DND-41 (cell line): ENCODE measurements around the gene NOVA1.

Experiments used
- ATAC-seq: fragments of 200-7000 bp; cut with Tn5 transposase; 3 replicates; pipeline ENCODE4 v1.9.1; 2021; ENCODE audit warnings: low read depth; ENCODE audit not compliant: insufficient read depth
- DNase-seq: peaks from one replicate; pipeline ENCODE4 v3.0.0-alpha.2; 2020
- H2AFZ ChIP-seq: 2 replicates; pipeline ENCODE4 v1.6.0; 2012; ENCODE audit warnings: low read depth, low read length
- H3K27ac ChIP-seq: 2 replicates; pipeline ENCODE4 v1.5.1; 2012; ENCODE audit warnings: low read length, inconsistent platforms
- H3K27me3 ChIP-seq: fragments of 200-600 bp; sonication (generic); 2 replicates; pipeline ENCODE4 v1.6.0; 2012; ENCODE audit warnings: low read length, mild to moderate bottlenecking, inconsistent platforms; ENCODE audit not compliant: insufficient read depth, poor library complexity
- H3K36me3 ChIP-seq: 2 replicates; pipeline ENCODE4 v1.5.1; 2012; ENCODE audit warnings: low read length, inconsistent platforms; ENCODE audit not compliant: insufficient read depth
- H3K4me1 ChIP-seq: 2 replicates; pipeline ENCODE4 v1.5.1; 2012; ENCODE audit warnings: mild to moderate bottlenecking, low read length; ENCODE audit not compliant: insufficient read depth
- H3K4me2 ChIP-seq: 2 replicates; pipeline ENCODE4 v1.6.0; 2012; ENCODE audit warnings: mild to moderate bottlenecking, moderate library complexity, low read length, inconsistent platforms; ENCODE audit not compliant: insufficient read depth
- H3K4me3 ChIP-seq, 2 experiments: fragments of 200-600 bp in 1 of 2; shearing (Covaris generic) in 1 of 2; 2 replicates each; pipeline ENCODE4 v1.5.1; 2012 to 2016; ENCODE audit warnings: inconsistent platforms in 2 of 2, low read length in 2 of 2, mild to moderate bottlenecking in 2 of 2, low read depth in 1 of 2, moderate library complexity in 1 of 2
- H3K79me2 ChIP-seq: 2 replicates; pipeline ENCODE4 v1.6.0; 2012; ENCODE audit warnings: low read length, inconsistent platforms; ENCODE audit not compliant: insufficient read depth
- H3K9ac ChIP-seq: 2 replicates; pipeline ENCODE4 v1.6.0; 2012; ENCODE audit warnings: low read depth, mild to moderate bottlenecking, inconsistent platforms, low read length, moderate library complexity
- H3K9me3 ChIP-seq: 2 replicates; pipeline ENCODE4 v1.5.1; 2012; ENCODE audit warnings: low read length, moderate library complexity, mild to moderate bottlenecking, inconsistent platforms; ENCODE audit not compliant: insufficient read depth, severe bottlenecking
- H4K20me1 ChIP-seq: 2 replicates; pipeline ENCODE4 v1.6.0; 2012; ENCODE audit warnings: low read length; ENCODE audit not compliant: insufficient read depth
- EZH2 ChIP-seq: IDR thresholded peaks from 3 replicates; pipeline ENCODE4 v1.6.1; 2012; ENCODE audit warnings: borderline replicate concordance, low read depth, mild to moderate bottlenecking, moderate library complexity, low read length, inconsistent platforms; ENCODE audit not compliant: severe bottlenecking
- TF ChIP-seq, protein P1 (sequence below): IDR thresholded peaks from 2 replicates; pipeline ENCODE4 v1.5.1; 2012; ENCODE audit warnings: borderline replicate concordance, low read length, moderate library complexity, mild to moderate bottlenecking; ENCODE audit not compliant: poor library complexity, severe bottlenecking; ENCODE audit errors: extremely low read depth

NOVA1 gene

DNA sequence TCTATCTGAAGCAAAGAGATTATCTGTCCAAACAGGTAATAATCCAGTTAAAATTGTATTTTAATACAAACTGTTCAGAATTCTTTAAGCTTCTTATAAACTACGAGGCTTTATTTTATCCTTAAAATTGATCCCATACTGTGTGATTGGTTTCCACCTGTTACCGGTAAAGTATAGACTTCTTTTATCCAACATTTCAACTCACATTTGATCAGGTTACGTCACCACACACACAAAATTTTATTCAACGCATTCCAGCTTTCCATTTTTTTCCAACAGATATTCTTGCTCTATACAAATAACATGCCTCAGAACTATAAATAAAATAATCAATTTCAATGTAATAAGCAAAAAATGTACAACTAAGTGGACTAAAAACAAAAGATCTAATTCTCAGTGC is 4.5 kb downstream of the NOVA1 start:
- no peaks in the 10 kb centered on the region for H3K4me1 ChIP-seq
- H3K27me3 ChIP-seq = no peaks in the 10 kb centered on the region
- H3K9me3 ChIP-seq = no peaks in the 10 kb centered on the region
- no peak overlapping the region for H2AFZ ChIP-seq
- H3K4me2 ChIP-seq = no peak overlapping the region
- no peak overlapping the region for H3K4me3 ChIP-seq
- no peak for ATAC-seq
- DNase-seq = no peak
- H3K36me3 ChIP-seq = no peaks in the 10 kb centered on the region
- H4K20me1 ChIP-seq = no peaks in the 10 kb centered on the region
- no peaks in the 10 kb centered on the region for H3K79me2 ChIP-seq
- no peak overlapping the region for H3K27ac ChIP-seq
- no peak for TF ChIP-seq EZH2
- TF ChIP-seq, protein P1, sequence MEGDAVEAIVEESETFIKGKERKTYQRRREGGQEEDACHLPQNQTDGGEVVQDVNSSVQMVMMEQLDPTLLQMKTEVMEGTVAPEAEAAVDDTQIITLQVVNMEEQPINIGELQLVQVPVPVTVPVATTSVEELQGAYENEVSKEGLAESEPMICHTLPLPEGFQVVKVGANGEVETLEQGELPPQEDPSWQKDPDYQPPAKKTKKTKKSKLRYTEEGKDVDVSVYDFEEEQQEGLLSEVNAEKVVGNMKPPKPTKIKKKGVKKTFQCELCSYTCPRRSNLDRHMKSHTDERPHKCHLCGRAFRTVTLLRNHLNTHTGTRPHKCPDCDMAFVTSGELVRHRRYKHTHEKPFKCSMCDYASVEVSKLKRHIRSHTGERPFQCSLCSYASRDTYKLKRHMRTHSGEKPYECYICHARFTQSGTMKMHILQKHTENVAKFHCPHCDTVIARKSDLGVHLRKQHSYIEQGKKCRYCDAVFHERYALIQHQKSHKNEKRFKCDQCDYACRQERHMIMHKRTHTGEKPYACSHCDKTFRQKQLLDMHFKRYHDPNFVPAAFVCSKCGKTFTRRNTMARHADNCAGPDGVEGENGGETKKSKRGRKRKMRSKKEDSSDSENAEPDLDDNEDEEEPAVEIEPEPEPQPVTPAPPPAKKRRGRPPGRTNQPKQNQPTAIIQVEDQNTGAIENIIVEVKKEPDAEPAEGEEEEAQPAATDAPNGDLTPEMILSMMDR = no peak
- no peak overlapping the region for H3K9ac ChIP-seq

DNA sequence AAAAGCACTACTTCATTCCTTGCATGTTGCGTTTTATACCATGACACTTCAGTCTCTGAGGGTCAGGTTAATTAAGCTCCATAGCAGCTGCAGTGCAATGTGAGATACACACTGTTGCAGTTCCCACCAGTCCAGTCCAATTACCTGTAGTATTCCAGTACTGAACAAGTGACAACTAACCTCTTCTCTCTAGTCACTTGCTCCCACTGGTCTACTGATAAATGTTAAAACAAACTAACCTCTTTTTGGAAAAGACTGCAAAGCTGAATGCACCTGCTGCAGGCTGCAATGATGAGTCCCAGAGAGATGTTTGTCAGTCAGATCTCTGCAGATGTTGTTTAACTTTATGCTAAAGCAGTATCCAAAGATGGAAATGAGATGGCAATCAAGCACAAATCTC is 7.9 kb downstream of the NOVA1 start:
- no peaks in the 10 kb centered on the region for H4K20me1 ChIP-seq
- no peaks in the 10 kb centered on the region for H3K79me2 ChIP-seq
- TF ChIP-seq EZH2 = no peak
- TF ChIP-seq, protein P1 = no peak
- no peak for ATAC-seq
- no peaks in the 10 kb centered on the region for H3K4me1 ChIP-seq
- H3K4me2 ChIP-seq = no peak overlapping the region
- H3K4me3 ChIP-seq = no peak overlapping the region
- H3K9ac ChIP-seq = no peak overlapping the region
- H3K27me3 ChIP-seq = no peaks in the 10 kb centered on the region
- H3K9me3 ChIP-seq = no peaks in the 10 kb centered on the region
- no peak overlapping the region for H2AFZ ChIP-seq
- DNase-seq = no peak
- H3K36me3 ChIP-seq = no peaks in the 10 kb centered on the region
- no peak overlapping the region for H3K27ac ChIP-seq

DNA sequence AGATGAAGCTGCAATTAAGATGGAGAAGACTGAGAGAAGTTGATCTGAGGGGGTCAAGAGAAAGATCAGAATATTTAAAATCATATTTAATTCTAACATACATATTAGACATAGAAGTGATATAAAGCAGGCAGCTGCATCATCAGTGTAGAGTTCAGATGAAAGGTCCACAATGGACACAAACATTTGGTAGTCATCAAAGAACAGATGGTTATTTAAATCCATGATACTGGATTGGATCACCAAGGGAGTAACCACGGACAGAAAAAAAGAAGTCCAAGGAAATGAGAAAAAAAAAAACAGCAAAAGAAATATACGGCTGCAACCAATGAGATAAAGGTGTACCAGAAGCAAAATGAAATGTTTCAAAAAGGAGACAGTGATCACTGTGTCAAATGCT is 20.1 kb downstream of the NOVA1 start:
- Histone ChIP-seq H3K4me1 (no peaks in the 10 kb centered on the region), H3K79me2 (no peaks in the 10 kb centered on the region), H3K27ac (no peak overlapping the region), H3K27me3 (no peaks in the 10 kb centered on the region), H3K9me3 (no peaks in the 10 kb centered on the region), H3K9ac (no peak overlapping the region), H3K4me2 (no peak overlapping the region), H2AFZ (no peak overlapping the region), H4K20me1 (no peaks in the 10 kb centered on the region), H3K4me3 (no peak overlapping the region), H3K36me3 (no peaks in the 10 kb centered on the region)
- ATAC-seq (no peak), DNase-seq (no peak)
- TF ChIP-seq EZH2 = no peak
- TF ChIP-seq, protein P1 = no peak
